HK-2 (cell line): ENCODE data around the gene ABLIM3.

Source experiments
- DNase-seq: peaks from one replicate; pipeline ENCODE4 v3.0.0-alpha.2; 2018; ENCODE audit not compliant: unreplicated experiment

Gene ABLIM3

GRCh38 chr5:149133795-149134777, 7.2 kb upstream of the ABLIM3 start:
- DNase-seq, result peak; percentile 50

- no peak for DNase-seq
Measured at GRCh38 chr5:149134778-149135500, 6.4 kb upstream of the ABLIM3 start.

GRCh38 chr5:149135536-149136201, 5.6 kb upstream of the ABLIM3 start:
- no peak for DNase-seq

- DNase-seq, result no peak
Measured at GRCh38 chr5:149138182-149138923, 2.9 kb upstream of the ABLIM3 start.

- DNase-seq, result no peak
Measured at GRCh38 chr5:149140197-149141002, 893 bp upstream of the ABLIM3 start.

- peak; percentile 38 for DNase-seq
Measured at GRCh38 chr5:149141957-149142851, 911 bp downstream of the ABLIM3 start.

- no peak for DNase-seq
Measured at GRCh38 chr5:149143470-149143869, 2.2 kb downstream of the ABLIM3 start.

- DNase-seq, result no peak
Measured at GRCh38 chr5:149144637-149145036, 3.3 kb downstream of the ABLIM3 start.

- DNase-seq, result no peak
Measured at GRCh38 chr5:149145138-149145537, 3.8 kb downstream of the ABLIM3 start.

GRCh38 chr5:149147676-149148075, 6.4 kb downstream of the ABLIM3 start:
- no peak for DNase-seq

GRCh38 chr5:149149942-149150341, 8.6 kb downstream of the ABLIM3 start:
- DNase-seq, result no peak

- no peak for DNase-seq
Measured at GRCh38 chr5:149150457-149150856, 9.2 kb downstream of the ABLIM3 start.

- no peak for DNase-seq
Measured at GRCh38 chr5:149151717-149152116, 10.4 kb downstream of the ABLIM3 start.

- DNase-seq, result peak; percentile 28
Measured at GRCh38 chr5:149152317-149152746, 11.0 kb downstream of the ABLIM3 start.

GRCh38 chr5:149153193-149153750, 12.0 kb downstream of the ABLIM3 start:
- DNase-seq, result no peak

- DNase-seq, result no peak
Measured at GRCh38 chr5:149153751-149154610, 12.7 kb downstream of the ABLIM3 start.

- DNase-seq, result no peak
Measured at GRCh38 chr5:149154650-149155049, 13.4 kb downstream of the ABLIM3 start.

- no peak for DNase-seq
Measured at GRCh38 chr5:149156435-149157083, 15.3 kb downstream of the ABLIM3 start.
